HepG2 (cell line): Measurements from ENCODE around the gene MAEA. TPM values are rescaled to one million over a fixed set of nuclear protein-coding genes. Genes with fewer than 3 reads are reported as not detected.

Experiments
- ARID4A ChIP-seq: sonication (generic); formaldehyde crosslinking; IDR thresholded peaks from 2 replicates; pipeline ENCODE4 v1.5.0; 2020; ENCODE audit warnings: mild to moderate bottlenecking, missing genetic modification reagents, borderline replicate concordance
- ETV5 ChIP-seq: IDR thresholded peaks from 2 replicates; pipeline ENCODE4 v1.6.1; 2018; ENCODE audit warnings: missing biosample characterization, missing genetic modification reagents, inconsistent platforms, borderline replicate concordance
- GMEB1 ChIP-seq: sonication (generic); formaldehyde crosslinking; IDR thresholded peaks from 2 replicates; pipeline ENCODE4 v1.5.1; 2020; ENCODE audit warnings: missing genetic modification reagents, mild to moderate bottlenecking, borderline replicate concordance
- HOXA5 ChIP-seq: sonication (generic); formaldehyde crosslinking; IDR thresholded peaks from 2 replicates; pipeline ENCODE4 v1.4.0; 2020; ENCODE audit warnings: missing genetic modification reagents
- KLF12 ChIP-seq: sonication (generic); formaldehyde crosslinking; IDR thresholded peaks from 2 replicates; pipeline ENCODE4 v1.4.0; 2020; ENCODE audit warnings: missing genetic modification reagents, borderline replicate concordance
- NONO ChIP-seq, 2 experiments: fragments of 450-650 bp in 1 of 2; sonication (generic) in 1 of 2; formaldehyde crosslinking in 1 of 2; IDR thresholded peaks in 1 of 2; conservative IDR thresholded peaks in 1 of 2; 2 replicates each; pipeline versions ENCODE4 v1.6.1 to v1.8.0; 2017 to 2022; ENCODE audit warnings: mild to moderate bottlenecking in 1 of 2, missing genetic modification reagents in 1 of 2, moderate library complexity in 1 of 2
- POGZ ChIP-seq: sonication (generic); formaldehyde crosslinking; IDR thresholded peaks from 2 replicates; pipeline ENCODE4 v1.4.0; 2020; ENCODE audit warnings: mild to moderate bottlenecking, missing genetic modification reagents
- RBAK ChIP-seq: sonication (generic); formaldehyde crosslinking; IDR thresholded peaks from 2 replicates; pipeline ENCODE4 v1.5.1; 2020; ENCODE audit warnings: mild to moderate bottlenecking, missing genetic modification reagents
- YEATS2 ChIP-seq: sonication (generic); formaldehyde crosslinking; IDR thresholded peaks from 2 replicates; pipeline ENCODE4 v1.4.0; 2020; ENCODE audit warnings: missing genetic modification reagents, borderline replicate concordance
- ZFY ChIP-seq: sonication (generic); formaldehyde crosslinking; IDR thresholded peaks from 2 replicates; pipeline ENCODE4 v1.4.0; 2020; ENCODE audit warnings: missing genetic modification reagents
- ZIK1 ChIP-seq: sonication (generic); formaldehyde crosslinking; IDR thresholded peaks from 2 replicates; pipeline ENCODE4 v1.5.0; 2020; ENCODE audit warnings: mild to moderate bottlenecking, low read depth, missing genetic modification reagents, borderline replicate concordance
- ZNF367 ChIP-seq: sonication (generic); formaldehyde crosslinking; IDR thresholded peaks from 2 replicates; pipeline ENCODE4 v1.4.0; 2020; ENCODE audit warnings: missing genetic modification reagents, borderline replicate concordance
- ZNF574 ChIP-seq: sonication (generic); formaldehyde crosslinking; IDR thresholded peaks from 2 replicates; pipeline ENCODE4 v1.4.0; 2020; ENCODE audit warnings: missing genetic modification reagents
- ZNF674 ChIP-seq: sonication (generic); formaldehyde crosslinking; IDR thresholded peaks from 2 replicates; pipeline ENCODE4 v1.5.0; 2020; ENCODE audit warnings: low read depth, mild to moderate bottlenecking, missing genetic modification reagents
- ZNF687 ChIP-seq: sonication (generic); formaldehyde crosslinking; IDR thresholded peaks from 2 replicates; pipeline ENCODE4 v1.5.1; 2020; ENCODE audit warnings: mild to moderate bottlenecking, missing genetic modification reagents, moderate library complexity
- polyA plus RNA-seq, 8 experiments: library from polyadenylated mRNA; depleted of rRNA in 3 of 8; stranded (reverse) in 7 of 8; unstranded in 1 of 8; fragments of >200 nt; fragmentation: Illumina TruSeq in 4 of 8; extraction: Trizol in 4 of 8; gene quantifications; 2 replicates each; pipeline versions ENCODE4 v1.2.1 to v1.2.3, GENCODE V29; 2011 to 2016; ENCODE audit warnings: low read depth in 4 of 8, missing spikeins in 1 of 8, mixed read lengths in 1 of 8; ENCODE audit not compliant: insufficient read depth in 1 of 8
- total RNA-seq, 5 experiments: library from RNA; depleted of rRNA; stranded (reverse); fragments of >200 nt; fragmentation: Illumina TruSeq; extraction: Trizol; gene quantifications; 2 replicates each; pipeline ENCODE4 v1.2.3, GENCODE V29; 2016; ENCODE audit warnings: low read depth in 1 of 5

MAEA gene
- total and polyA plus RNA-seq, 2 of the 13 experiments (the other 11 are each of a cell fraction or from before 2014, with no cell fraction given): 52.0 to 57.1 TPM

GRCh38 chr4:1346781-1347409 lies 57.2 kb downstream of the MAEA start, which contains the start of gene UVSSA (continued):
- peak; percentile 45 for TF ChIP-seq ZNF574
- peak; percentile 76 for TF ChIP-seq POGZ (CRISPR knock-in tag)
- TF ChIP-seq KLF12: peak; percentile 11; the same call in 1 of the 2 replicates
- peak; percentile 87; the same call in 1 of the 2 replicates for TF ChIP-seq YEATS2 (CRISPR knock-in tag)
- TF ChIP-seq ZFY: no peak
- TF ChIP-seq NONO (IDR thresholded peaks at IDR 0.05): no peak
- 0 out of 2 replicates have a peak, but pooled peaks have one; percentile 31 for TF ChIP-seq NONO (CRISPR knock-in tag; conservative IDR thresholded peaks at IDR 0.05)
- TF ChIP-seq RBAK (CRISPR knock-in tag): no peak
- TF ChIP-seq ZNF687: peak; percentile 70
- TF ChIP-seq ZNF367 (CRISPR knock-in tag): no peak
- 0 out of 2 replicates have a peak, but pooled peaks have one; percentile 48 for TF ChIP-seq ZIK1 (CRISPR knock-in tag)
- TF ChIP-seq HOXA5 (CRISPR knock-in tag): peak; percentile 82; the same call in 1 of the 2 replicates
- TF ChIP-seq GMEB1 (CRISPR knock-in tag): peak; percentile 98
- 0 out of 2 replicates have a peak, but pooled peaks have one; percentile 34 for TF ChIP-seq ZNF674 (CRISPR knock-in tag)
- TF ChIP-seq ARID4A (CRISPR knock-in tag): peak; percentile 81; the same call in 1 of the 2 replicates
- TF ChIP-seq ETV5: peak; percentile 65
